IPS-18c (cell line): ENCODE measurements around the gene AGER.
"Not testable (repeated sequence)": the region's sequence is repeated elsewhere in the genome, so short reads cannot be mapped to it uniquely, and the experiment has no call there.

ENCODE experiments used
- H3K4me3 ChIP-seq: 2 replicates; pipeline ENCODE4 v1.7.0; 2013; ENCODE audit warnings: low read depth, mild to moderate bottlenecking, low read length, moderate library complexity; ENCODE audit not compliant: insufficient read depth
- H3K9me3 ChIP-seq: one replicate; pipeline ENCODE4 v1.6.1; 2013; ENCODE audit warnings: mild to moderate bottlenecking, low read length, moderate library complexity; ENCODE audit not compliant: control insufficient read depth, insufficient read depth

The AGER gene

DNA sequence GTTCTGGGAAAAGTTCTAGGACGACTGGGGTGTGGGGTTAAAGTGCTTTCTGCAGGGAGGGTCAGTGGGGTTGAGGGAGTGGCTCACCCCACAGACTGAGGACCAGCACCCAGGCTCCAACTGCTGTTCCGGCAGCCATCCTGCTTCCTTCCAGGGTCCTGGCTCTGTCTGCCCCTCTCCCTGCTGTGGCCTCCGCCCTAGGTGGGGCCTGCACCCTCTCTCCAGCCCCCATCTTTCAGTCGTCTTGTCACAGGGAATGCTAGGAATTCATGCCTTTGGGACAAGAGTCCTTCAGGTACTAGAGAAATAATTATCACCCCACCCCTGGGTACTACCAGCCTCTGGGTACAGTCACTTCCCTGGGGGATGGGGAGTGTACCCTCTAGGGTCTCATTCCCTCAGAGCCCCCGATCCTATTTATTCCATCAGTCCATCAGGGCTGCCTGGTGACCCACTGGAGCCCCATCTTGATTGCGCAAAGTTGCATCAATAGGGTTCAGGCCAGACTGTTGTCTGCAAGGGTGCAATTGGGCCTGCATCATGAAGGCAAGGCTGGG, at the start of gene AGER:
TSS of gene AGER (minus strand) at position 170 of the 557 bp plus-strand sequence. CDS start at position 139, 31 bp downstream.
- Histone ChIP-seq H3K4me3 (no peak within 1 kb of the TSS), H3K9me3 (no peaks in the 10 kb centered on the region)

DNA sequence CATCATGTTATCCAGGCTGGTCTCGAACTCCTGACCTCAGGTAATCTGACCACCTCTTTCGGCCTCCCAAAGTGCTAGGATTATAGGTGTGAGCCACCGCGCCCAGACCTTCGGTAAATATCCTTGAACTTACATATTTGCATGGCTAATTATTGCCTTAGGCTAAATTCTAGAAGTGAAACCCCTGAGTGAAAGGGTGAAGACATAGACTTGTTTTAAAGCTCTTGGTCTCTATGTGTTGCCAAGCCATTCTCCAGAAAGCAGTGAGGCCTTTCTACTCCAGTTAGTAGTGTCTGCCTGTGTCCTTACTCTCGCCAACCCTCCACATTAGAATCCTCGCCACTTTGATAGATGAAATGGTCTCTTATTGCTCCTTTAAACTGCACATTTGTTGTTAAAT, 42.4 kb upstream of the AGER start:
- Histone ChIP-seq H3K9me3 (no peaks in the 10 kb centered on the region), H3K4me3 (no peak overlapping the region)

GRCh38 chr6:32224696-32225095, 40.6 kb upstream of the AGER start:
- H3K9me3 ChIP-seq, result no peaks in the 10 kb centered on the region
- H3K4me3 ChIP-seq, result no peak overlapping the region

- Histone ChIP-seq H3K9me3 (no peaks in the 10 kb centered on the region), H3K4me3 (no peak within 1 kb of the TSS)
These were observed 39.5 kb upstream of the AGER start, which contains the start of gene NOTCH4 for GRCh38 chr6:32223258-32224235. NOTCH4 (minus strand) TSS chr6:32224067; CDS start chr6:32223928, 139 bp downstream.

- H3K9me3 ChIP-seq, result no peaks in the 10 kb centered on the region
- no peak overlapping the region for H3K4me3 ChIP-seq
These were observed 38.5 kb upstream of the AGER start for GRCh38 chr6:32222333-32223230.

DNA sequence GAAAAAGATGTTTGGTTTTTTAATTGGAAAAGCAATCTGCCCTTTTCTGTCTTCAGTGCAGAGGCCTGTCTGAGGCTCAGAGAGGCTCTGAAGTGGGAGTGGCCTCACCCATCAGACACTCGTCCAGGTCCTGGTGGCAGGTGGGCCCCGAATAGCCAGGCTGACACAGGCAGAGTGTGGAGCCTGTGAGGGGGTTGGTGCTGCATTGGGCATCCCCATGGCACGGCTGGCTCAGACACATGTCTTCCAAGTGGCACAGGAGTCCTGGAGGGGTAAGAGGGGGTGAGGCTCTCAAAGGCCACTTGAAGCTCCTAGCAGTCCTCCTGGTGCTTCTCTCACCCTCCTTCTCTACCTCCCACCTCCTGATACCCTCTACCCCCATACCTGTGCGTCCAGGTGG, 36.0 kb upstream of the AGER start:
- H3K9me3 ChIP-seq, result no peaks in the 10 kb centered on the region
- no peak overlapping the region for H3K4me3 ChIP-seq

DNA sequence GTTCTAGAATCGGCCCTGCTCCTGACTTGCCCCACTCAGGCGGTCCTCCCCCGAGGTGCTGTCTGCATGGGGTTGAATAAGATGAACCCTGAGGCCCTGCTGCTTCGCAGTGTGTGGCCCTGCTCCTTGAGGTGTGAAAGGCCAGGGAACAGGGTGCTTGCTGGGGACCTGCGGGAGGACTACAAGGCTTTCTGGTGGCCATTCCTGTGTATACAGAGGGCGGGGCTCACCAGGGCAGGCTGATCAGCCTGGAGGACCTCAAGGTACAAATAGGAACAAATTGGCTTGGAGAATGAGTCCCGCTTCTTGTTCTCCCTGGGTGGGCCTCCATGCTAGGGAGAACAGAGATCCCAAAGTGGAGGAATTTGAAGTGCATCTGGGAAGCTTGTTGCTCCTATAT, 34.1 kb upstream of the AGER start:
- no peaks in the 10 kb centered on the region for H3K9me3 ChIP-seq
- H3K4me3 ChIP-seq, result no peak overlapping the region

GRCh38 chr6:32216998-32217397, 32.9 kb upstream of the AGER start:
- H3K9me3 ChIP-seq, result no peaks in the 10 kb centered on the region
- no peak overlapping the region for H3K4me3 ChIP-seq

DNA sequence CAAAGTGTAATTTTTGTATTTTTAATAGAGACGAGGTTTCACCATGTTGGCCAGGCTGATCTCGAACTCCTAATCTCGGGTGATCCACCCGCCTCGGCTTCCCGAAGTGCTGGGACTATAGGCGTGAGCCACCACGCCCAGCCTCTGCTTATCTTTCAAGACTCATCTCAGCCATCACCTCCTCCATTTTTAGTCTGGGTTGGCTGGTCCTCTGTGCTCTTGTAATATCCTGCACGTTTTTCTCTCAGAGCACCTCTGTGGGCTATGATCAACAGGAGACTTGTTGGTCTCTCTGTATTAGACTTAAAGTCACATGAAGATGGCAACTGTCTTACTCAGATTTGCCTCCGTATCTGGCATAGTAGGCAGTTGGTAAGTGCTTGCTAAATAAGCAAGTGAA, 32.2 kb upstream of the AGER start:
- H3K4me3 ChIP-seq, result no peak overlapping the region
- no peaks in the 10 kb centered on the region for H3K9me3 ChIP-seq

- Histone ChIP-seq H3K9me3 (no peaks in the 10 kb centered on the region), H3K4me3 (no peak overlapping the region)
These were observed 31.6 kb upstream of the AGER start for GRCh38 chr6:32215617-32216016.

GRCh38 chr6:32214126-32214525, 30.1 kb upstream of the AGER start:
- H3K9me3 ChIP-seq, result no peaks in the 10 kb centered on the region
- H3K4me3 ChIP-seq, result no peak overlapping the region

DNA sequence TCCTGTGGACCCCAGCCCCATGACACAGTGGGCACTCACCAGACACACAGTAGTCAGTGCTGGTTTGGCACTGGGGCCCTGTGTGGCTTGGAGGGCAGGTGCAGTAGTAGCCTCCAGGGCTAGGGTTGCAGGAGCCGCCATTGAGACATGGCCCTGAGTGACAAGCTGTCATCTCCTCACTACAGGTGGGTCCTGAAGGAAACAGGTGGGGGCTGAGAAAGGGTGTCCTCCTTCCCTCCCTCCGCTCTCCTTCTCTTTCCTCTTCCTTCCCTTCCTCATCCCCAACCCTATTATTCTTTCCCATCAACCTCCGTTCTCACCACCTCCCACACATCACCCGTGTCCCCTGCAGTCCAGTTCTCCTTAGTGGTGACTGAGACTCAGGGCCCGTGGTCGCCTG, 29.6 kb upstream of the AGER start:
- Histone ChIP-seq H3K4me3 (no peak overlapping the region), H3K9me3 (no peaks in the 10 kb centered on the region)

GRCh38 chr6:32212076-32212760, 28.2 kb upstream of the AGER start:
- H3K4me3 ChIP-seq, result no peak overlapping the region

GRCh38 chr6:32211432-32211831, 27.4 kb upstream of the AGER start:
- not testable (repeated sequence) for H3K9me3 ChIP-seq, H3K4me3 ChIP-seq

More at GRCh38 chr6:32212076-32212760, 28.2 kb upstream of the AGER start:
- H3K9me3 ChIP-seq, result peaks cover 3% of the 10 kb centered on the region

DNA sequence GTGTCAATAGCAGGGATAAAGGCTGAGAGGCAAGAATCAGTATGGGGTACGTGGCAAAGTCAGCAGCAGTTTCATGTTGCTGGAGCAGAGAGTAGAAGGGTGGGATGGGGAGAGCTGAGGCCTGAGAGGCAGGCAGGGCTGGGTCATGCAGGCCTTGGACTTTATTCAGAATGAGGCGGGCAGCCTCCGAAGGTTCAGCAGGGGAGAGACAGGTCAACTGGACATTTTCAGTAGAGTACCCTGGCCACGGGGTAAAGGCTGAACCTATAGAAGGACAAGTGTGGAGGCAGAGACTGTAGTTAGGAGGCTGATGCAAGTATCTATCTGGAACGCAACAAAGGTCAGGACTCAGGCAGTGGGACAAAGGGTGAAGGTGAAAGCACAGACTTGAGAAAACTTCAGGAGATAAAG, 26.1 kb upstream of the AGER start:
- peaks cover 3% of the 10 kb centered on the region for H3K9me3 ChIP-seq
- H3K4me3 ChIP-seq, result no peak overlapping the region

DNA sequence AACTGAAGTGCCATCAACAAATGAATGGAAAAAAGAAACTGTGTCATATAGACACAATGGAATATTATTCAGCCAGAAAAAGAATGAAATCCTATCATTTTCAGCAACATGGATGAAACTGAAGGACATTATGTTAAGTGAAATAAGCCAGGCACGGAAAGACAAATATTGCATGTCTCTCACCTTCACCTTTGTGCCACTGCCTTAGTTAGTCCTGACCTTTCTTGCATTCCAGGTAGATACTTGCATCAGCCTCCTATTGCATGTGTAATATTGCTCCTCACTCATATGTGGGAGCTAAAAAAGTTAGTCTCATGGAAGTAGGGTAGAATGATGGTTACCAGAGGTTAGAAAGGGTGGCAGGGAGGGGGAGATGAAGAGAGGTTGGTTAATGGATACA, 24.9 kb upstream of the AGER start:
- H3K4me3 ChIP-seq, result no peak overlapping the region
- H3K9me3 ChIP-seq, result peaks cover 3% of the 10 kb centered on the region

DNA sequence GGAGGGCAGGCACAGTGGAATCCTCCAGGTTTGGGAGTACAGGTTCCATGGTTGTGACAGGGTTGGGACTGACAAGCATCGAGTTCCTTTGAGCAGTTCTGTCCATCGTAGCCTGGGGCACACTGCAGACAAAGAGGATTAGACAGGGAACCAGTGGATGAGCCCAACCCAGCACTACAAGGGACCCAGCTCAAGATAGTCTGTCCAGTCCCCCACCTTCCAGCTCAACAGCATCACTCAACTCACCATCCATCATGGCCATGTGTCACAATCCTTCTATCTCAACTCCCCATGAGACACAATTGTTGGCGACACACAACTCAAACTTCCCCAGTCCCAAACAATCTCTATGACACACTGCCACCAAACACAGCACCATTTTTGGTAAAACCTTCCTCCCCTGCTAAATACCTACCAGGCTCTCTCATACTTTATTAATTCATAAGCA, 20.2 kb upstream of the AGER start:
- peaks cover 3% of the 10 kb centered on the region for H3K9me3 ChIP-seq
- H3K4me3 ChIP-seq, result no peak overlapping the region
